ENCODE results near the gene FYN. TPM values are rescaled to one million over a fixed set of nuclear protein-coding genes. Genes with fewer than 3 reads are reported as not detected.

FYN gene
- total and polyA plus RNA-seq, 2 of the 8 experiments (the other 6 are each of a cell fraction or from before 2014, with no cell fraction given), result 46.8 to 97.2 TPM

DNA sequence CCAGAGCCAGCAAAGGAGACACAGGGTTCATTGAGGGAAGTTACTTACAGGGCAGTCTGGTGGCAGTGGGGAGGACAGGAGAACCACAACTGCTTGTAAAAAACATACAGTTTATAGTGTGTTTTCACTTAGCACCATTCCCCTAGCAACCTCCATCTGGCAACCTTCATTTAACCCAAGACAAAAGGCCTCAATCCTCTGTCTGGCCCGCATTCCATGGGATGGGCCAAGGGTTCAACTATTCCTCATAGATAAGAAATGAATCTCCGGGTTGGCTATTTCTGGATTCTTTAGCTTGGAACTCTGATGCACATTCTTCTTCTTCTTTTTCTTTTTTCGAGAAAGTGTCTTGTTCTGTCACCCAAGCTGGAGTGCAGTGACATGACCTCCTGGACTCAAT, 26.3 kb upstream of the FYN start:
- no peaks in the 10 kb centered on the region for H3K79me2 ChIP-seq (ENCODE audit: control insufficient read depth in 1 of 2, insufficient read depth in 2 of 2, low read length in 2 of 2)
- no peak overlapping the region for H3K4ac ChIP-seq (replicated peaks; ENCODE audit: insufficient read length, low read depth, low read length)
- no peak overlapping the region for H3K27ac ChIP-seq (ENCODE audit: low read depth, low read length)
- TF ChIP-seq USF2 (IDR thresholded peaks at IDR 0.05; ENCODE audit: low read length), result no peak
- no peak for TF ChIP-seq POLR2A (IDR thresholded peaks at IDR 0.05; ENCODE audit: control extremely low read depth in 1 of 2, low read depth in 2 of 2, low read length in 2 of 2)
- no peak for TF ChIP-seq MAFK (IDR thresholded peaks at IDR 0.05; ENCODE audit: low read depth, low read length)
- no peak for TF ChIP-seq FOSL1 (IDR thresholded peaks at IDR 0.05; ENCODE audit: insufficient read depth, low read depth, low read length)
- no peak for TF ChIP-seq CTCF (IDR thresholded peaks at IDR 0.05; ENCODE audit: control extremely low read depth in 1 of 3, insufficient read depth in 1 of 3, low read depth in 1 of 3, low read length in 3 of 3)
- no peak overlapping the region for H3K4me2 ChIP-seq (ENCODE audit: insufficient read depth in 1 of 2, low read depth in 2 of 2, low read length in 2 of 2)
- FAIRE-seq, result no peak
- no peak overlapping the region for H4K5ac ChIP-seq (ENCODE audit: insufficient read length, low read depth, low read length)
- H3K14ac ChIP-seq (ENCODE audit: insufficient read length), result no peak overlapping the region
- H3K9me3 ChIP-seq (ENCODE audit: insufficient read depth in 2 of 2, low read depth in 1 of 2, low read length in 1 of 2), result no peaks in the 10 kb centered on the region
- H4K91ac ChIP-seq (replicated peaks; ENCODE audit: insufficient read length, low read length), result no peak overlapping the region
- no peak overlapping the region for H2BK5ac ChIP-seq (ENCODE audit: low read depth, low read length)
- H2AFZ ChIP-seq (ENCODE audit: low read length), result no peak overlapping the region
- no peak overlapping the region for H4K8ac ChIP-seq (ENCODE audit: extremely low read depth, insufficient read depth, low read length)
- POLR2A ChIA-PET (ENCODE audit: partially characterized antibody), result interaction anchor here (1.4 kb wide), 1 partner anchor 10 kb away, joined by 6 read pairs; no protein-coding TSS in a partner anchor
- H3K56ac ChIP-seq (replicated peaks; ENCODE audit: insufficient read length, low read depth, low read length), result no peak overlapping the region
- H2BK20ac ChIP-seq (ENCODE audit: low read length), result no peak overlapping the region
- no peaks in the 10 kb centered on the region for H3K4me1 ChIP-seq (replicated peaks in 1 of 4; ENCODE audit: control insufficient read depth in 3 of 4, insufficient read depth in 4 of 4, low read length in 3 of 4)
- H3K23ac ChIP-seq (ENCODE audit: insufficient read length), result no peak overlapping the region
- H4K20me1 ChIP-seq (replicated peaks in 1 of 2; ENCODE audit: control insufficient read depth in 1 of 2, insufficient read depth in 2 of 2, low read length in 2 of 2), result no peaks in the 10 kb centered on the region
- H3K18ac ChIP-seq (ENCODE audit: extremely low read depth, low read length), result no peak overlapping the region
- CTCF ChIA-PET (ENCODE audit: partially characterized antibody), result no interaction called here
- 95% methylated on average over 3 of the region's 3 CpGs; no CpG with 5 or more reads in 1 of the 2 experiments for WGBS, 2 experiments (ENCODE audit: extremely low coverage in 1 of 2, insufficient coverage in 1 of 2, insufficient read length in 1 of 2, insufficient replicate concordance in 2 of 2, low coverage in 1 of 2, low lambda C conversion rate in 2 of 2, missing lambda C conversion rate in 1 of 2)
- H2BK15ac ChIP-seq (ENCODE audit: low read length), result no peak overlapping the region
- no peak overlapping the region for H3K4me3 ChIP-seq (ENCODE audit: extremely low read depth in 1 of 4, insufficient read depth in 2 of 4, low read depth in 3 of 4, low read length in 4 of 4)
- no peak overlapping the region for H3K9ac ChIP-seq (replicated peaks in 1 of 4; ENCODE audit: extremely low read depth in 1 of 4, low read depth in 3 of 4, low read length in 3 of 4)
- H3K27me3 ChIP-seq (replicated peaks in 1 of 4; ENCODE audit: control insufficient read depth in 3 of 4, extremely low read depth in 1 of 4, insufficient read depth in 3 of 4, low read length in 3 of 4), result no peaks in the 10 kb centered on the region
- H3K36me3 ChIP-seq (ENCODE audit: control insufficient read depth in 2 of 4, insufficient read depth in 4 of 4, low read length in 3 of 4), result no peaks in the 10 kb centered on the region
- no peak for DNase-seq (ENCODE audit: low read depth in 1 of 2, low spot score in 2 of 2)
- H2AK5ac ChIP-seq (ENCODE audit: low read depth, low read length), result no peak overlapping the region
- no peak overlapping the region for H2BK120ac ChIP-seq (replicated peaks; ENCODE audit: low read depth, low read length)
- H3K23me2 ChIP-seq (ENCODE audit: low read depth, low read length), result no peaks in the 10 kb centered on the region
- no peaks in the 10 kb centered on the region for H3K79me1 ChIP-seq (ENCODE audit: low read depth, low read length)
- no peak overlapping the region for H2BK12ac ChIP-seq (ENCODE audit: low read depth, low read length)
